Skeletal muscle cell (primary cell): ENCODE results near the gene SPINK1.
A peak's percentile ranks its signal among the peaks of the same experiment; 100 is the strongest.
"Not testable (repeated sequence)": the region's sequence is repeated elsewhere in the genome, so short reads cannot be mapped to it uniquely, and the experiment has no call there.

Source experiments
- DNase-seq: peaks from one replicate; pipeline ENCODE4 v3.0.0-alpha.2; 2010; ENCODE audit warnings: low read depth
- H3K4me3 ChIP-seq: 2 replicates; pipeline ENCODE4 v1.5.1; 2011; ENCODE audit warnings: low read depth, mild to moderate bottlenecking, control low read depth, low read length, moderate library complexity

SPINK1 gene

GRCh38 chr5:147855774-147856069, 24.3 kb upstream of the SPINK1 start:
- no peak overlapping the region for H3K4me3 ChIP-seq
- DNase-seq, result no peak

- DNase-seq, result no peak
- H3K4me3 ChIP-seq, result no peak overlapping the region
These were observed 23.7 kb upstream of the SPINK1 start for GRCh38 chr5:147854894-147855773.

GRCh38 chr5:147854331-147854730, 22.9 kb upstream of the SPINK1 start:
- no peak for DNase-seq
- H3K4me3 ChIP-seq, result no peak overlapping the region

GRCh38 chr5:147853372-147853987, 22.0 kb upstream of the SPINK1 start:
- H3K4me3 ChIP-seq, result no peak overlapping the region
- DNase-seq, result no peak

GRCh38 chr5:147852365-147852764, 20.9 kb upstream of the SPINK1 start:
- no peak for DNase-seq
- no peak overlapping the region for H3K4me3 ChIP-seq

- no peak overlapping the region for H3K4me3 ChIP-seq
- DNase-seq, result no peak
These were observed 20.1 kb upstream of the SPINK1 start for GRCh38 chr5:147851578-147851977.

GRCh38 chr5:147849226-147849625, 17.8 kb upstream of the SPINK1 start:
- H3K4me3 ChIP-seq, result no peak overlapping the region
- DNase-seq, result no peak

GRCh38 chr5:147845618-147846017, 14.1 kb upstream of the SPINK1 start:
- no peak for DNase-seq
- H3K4me3 ChIP-seq, result no peak overlapping the region

GRCh38 chr5:147844846-147845245, 13.4 kb upstream of the SPINK1 start:
- DNase-seq, result no peak
- H3K4me3 ChIP-seq, result no peak overlapping the region

GRCh38 chr5:147842869-147843268, 11.4 kb upstream of the SPINK1 start:
- DNase-seq, result no peak
- no peak overlapping the region for H3K4me3 ChIP-seq

GRCh38 chr5:147836439-147836838, 5.0 kb upstream of the SPINK1 start:
- no peak overlapping the region for H3K4me3 ChIP-seq
- no peak for DNase-seq

GRCh38 chr5:147835386-147835798, 3.9 kb upstream of the SPINK1 start:
- DNase-seq, result no peak

GRCh38 chr5:147832541-147832940, 1.1 kb upstream of the SPINK1 start:
- no peak overlapping the region for H3K4me3 ChIP-seq
- no peak for DNase-seq

More at GRCh38 chr5:147835386-147835798, 3.9 kb upstream of the SPINK1 start:
- H3K4me3 ChIP-seq, result no peak overlapping the region

- no peak overlapping the region for H3K4me3 ChIP-seq
- no peak for DNase-seq
These were observed 1.4 kb downstream of the SPINK1 start for GRCh38 chr5:147830035-147830434.

- DNase-seq, H3K4me3 ChIP-seq: not testable (repeated sequence)
These were observed 4.5 kb downstream of the SPINK1 start for GRCh38 chr5:147827017-147827416.

GRCh38 chr5:147826361-147826760, 5.1 kb downstream of the SPINK1 start:
- no peak overlapping the region for H3K4me3 ChIP-seq
- DNase-seq, result no peak

GRCh38 chr5:147822686-147823491, 8.6 kb downstream of the SPINK1 start:
- no peak overlapping the region for H3K4me3 ChIP-seq
- peak; percentile 23 for DNase-seq

GRCh38 chr5:147822222-147822621, 9.2 kb downstream of the SPINK1 start:
- H3K4me3 ChIP-seq, DNase-seq: not testable (repeated sequence)

GRCh38 chr5:147821766-147822165, 9.7 kb downstream of the SPINK1 start:
- H3K4me3 ChIP-seq, result no peak overlapping the region
- DNase-seq, result no peak

GRCh38 chr5:147819261-147819770, 12.2 kb downstream of the SPINK1 start:
- no peak for DNase-seq
- no peak overlapping the region for H3K4me3 ChIP-seq
